ENCODE data around the gene SMIM14.

Gene SMIM14

GRCh38 chr4:39613093-39613656, 25.5 kb downstream of the SMIM14 start:
- peak; percentile 32 for DNase-seq (ENCODE audit: low spot score)
- TF ChIP-seq, protein P1, sequence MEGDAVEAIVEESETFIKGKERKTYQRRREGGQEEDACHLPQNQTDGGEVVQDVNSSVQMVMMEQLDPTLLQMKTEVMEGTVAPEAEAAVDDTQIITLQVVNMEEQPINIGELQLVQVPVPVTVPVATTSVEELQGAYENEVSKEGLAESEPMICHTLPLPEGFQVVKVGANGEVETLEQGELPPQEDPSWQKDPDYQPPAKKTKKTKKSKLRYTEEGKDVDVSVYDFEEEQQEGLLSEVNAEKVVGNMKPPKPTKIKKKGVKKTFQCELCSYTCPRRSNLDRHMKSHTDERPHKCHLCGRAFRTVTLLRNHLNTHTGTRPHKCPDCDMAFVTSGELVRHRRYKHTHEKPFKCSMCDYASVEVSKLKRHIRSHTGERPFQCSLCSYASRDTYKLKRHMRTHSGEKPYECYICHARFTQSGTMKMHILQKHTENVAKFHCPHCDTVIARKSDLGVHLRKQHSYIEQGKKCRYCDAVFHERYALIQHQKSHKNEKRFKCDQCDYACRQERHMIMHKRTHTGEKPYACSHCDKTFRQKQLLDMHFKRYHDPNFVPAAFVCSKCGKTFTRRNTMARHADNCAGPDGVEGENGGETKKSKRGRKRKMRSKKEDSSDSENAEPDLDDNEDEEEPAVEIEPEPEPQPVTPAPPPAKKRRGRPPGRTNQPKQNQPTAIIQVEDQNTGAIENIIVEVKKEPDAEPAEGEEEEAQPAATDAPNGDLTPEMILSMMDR (IDR thresholded peaks at IDR 0.05; ENCODE audit: extremely low read depth, missing control alignments): no peak

GRCh38 chr4:39609454-39609931, 29.2 kb downstream of the SMIM14 start:
- TF ChIP-seq, protein P1 (IDR thresholded peaks at IDR 0.05; ENCODE audit: extremely low read depth, missing control alignments): no peak
- peak; percentile 67 for DNase-seq (ENCODE audit: low spot score)

DNA sequence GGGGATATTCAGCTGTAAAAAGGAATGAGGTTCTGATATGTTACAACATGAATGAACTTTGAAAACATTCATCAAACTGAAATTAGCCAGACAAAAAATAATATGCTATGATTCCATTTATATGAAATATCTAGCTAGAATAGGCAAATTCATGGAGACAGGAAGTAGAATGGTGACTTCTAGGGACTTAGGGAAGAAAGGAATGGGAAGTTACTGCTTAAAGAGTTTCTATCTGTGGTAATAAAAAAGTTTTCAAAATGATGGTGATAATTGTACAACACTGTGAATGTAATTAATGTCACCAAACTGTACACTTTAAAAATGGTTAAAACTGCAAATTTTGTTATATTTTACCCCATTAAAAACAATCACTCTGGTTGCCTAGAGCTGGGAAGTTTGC, 30.2 kb downstream of the SMIM14 start:
- TF ChIP-seq, protein P1 (IDR thresholded peaks at IDR 0.05; ENCODE audit: extremely low read depth, missing control alignments): no peak

DNA sequence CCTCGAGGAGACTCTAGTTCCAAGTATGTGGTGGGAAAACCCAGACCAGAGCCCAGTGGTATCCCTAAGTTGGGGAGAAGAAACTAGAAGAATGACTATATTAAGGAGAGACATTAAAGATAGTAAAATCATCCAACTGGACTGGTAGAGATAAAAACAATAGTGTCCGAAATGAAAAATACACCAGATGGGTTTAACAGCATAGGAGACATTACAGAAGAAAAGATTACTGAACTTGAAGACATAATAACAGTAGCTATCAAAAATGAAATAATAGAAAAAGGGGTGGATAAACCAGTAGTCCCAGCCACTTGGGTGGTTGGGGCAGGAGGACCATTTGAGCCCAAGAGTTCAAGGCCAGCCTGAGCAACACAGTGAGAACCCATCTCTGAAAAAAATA, 31.9 kb downstream of the SMIM14 start:
- DNase-seq (ENCODE audit: low spot score): no peak

More for the DNA sequence above, 30.2 kb downstream of the SMIM14 start:
- DNase-seq (ENCODE audit: low spot score): no peak

GRCh38 chr4:39597695-39598381, 40.8 kb downstream of the SMIM14 start:
- TF ChIP-seq, protein P1 (IDR thresholded peaks at IDR 0.05; ENCODE audit: extremely low read depth, missing control alignments): no peak
- DNase-seq (ENCODE audit: low spot score): no peak

More for the DNA sequence above, 31.9 kb downstream of the SMIM14 start:
- TF ChIP-seq, protein P1 (IDR thresholded peaks at IDR 0.05; ENCODE audit: extremely low read depth, missing control alignments): no peak

- DNase-seq (ENCODE audit: low spot score): no peak
- TF ChIP-seq, protein P1 (IDR thresholded peaks at IDR 0.05; ENCODE audit: extremely low read depth, missing control alignments): no peak
Observed at GRCh38 chr4:39596971-39597370, 41.7 kb downstream of the SMIM14 start.

- TF ChIP-seq, protein P1 (IDR thresholded peaks at IDR 0.05; ENCODE audit: extremely low read depth, missing control alignments): no peak
- DNase-seq (ENCODE audit: low spot score): no peak
Observed at GRCh38 chr4:39591290-39591689, 47.4 kb downstream of the SMIM14 start.

Measured in GM20000 (cell line).